HCT116 (cell line): ENCODE data around the gene KRTAP10-10. TPM values are rescaled to one million over a fixed set of nuclear protein-coding genes. Genes with fewer than 3 reads are reported as not detected.

Experiments
- ATAC-seq: fragments of 200-7000 bp; cut with Tn5 transposase; 2 replicates; pipeline ENCODE4 v1.9.1; 2020; ENCODE audit warnings: mild to moderate bottlenecking, moderate library complexity
- BruUV-seq: library from RNA; stranded (reverse); fragments of 400-500 nt; replicated peaks from 2 replicates; lab custom pipeline; 2021; lab: Mats Ljungman, UMichigan
- CTCF ChIA-PET: fragments of 300-600 bp; sonication (Branson Sonifier 250); formaldehyde crosslinking; loops from one replicate; lab custom pipeline; 2021; ENCODE audit warnings: antibody characterized with exemption; lab: Charles Lee
- POLR2A ChIA-PET: fragments of 300-600, 350-600 bp; sonication (Branson Sonifier 250); formaldehyde crosslinking; loops from one replicate; lab custom pipeline; 2021; ENCODE audit warnings: antibody characterized with exemption; lab: Charles Lee
- RAD21 ChIA-PET, 2 experiments: fragments of 300-600 bp; sonication (Branson Sonifier 250); formaldehyde crosslinking; loops; one replicate each; lab custom pipeline; 2023; ENCODE audit warnings: low total read pairs in 2 of 2; ENCODE audit not compliant: uncharacterized antibody in 2 of 2, unreplicated experiment in 2 of 2, low non-redundant PET in 1 of 2; lab: Charles Lee
- DNase-seq: peaks from one replicate; pipeline ENCODE4 v3.0.0-alpha.2; 2010; ENCODE audit warnings: low read depth, low spot score
- H2AFZ ChIP-seq: fragments of 200-600 bp; shearing (Covaris generic), sonication (generic); 2 replicates; pipeline ENCODE4 v1.6.1; 2017; ENCODE audit warnings: low read depth, mixed run types, mixed read lengths, antibody characterized with exemption, low read length; ENCODE audit not compliant: poor library complexity, severe bottlenecking
- H3K27ac ChIP-seq: 2 replicates; pipeline ENCODE4 v1.5.1; 2012; ENCODE audit warnings: low read depth, low read length
- H3K27me3 ChIP-seq: fragments of 200-600 bp; sonication (generic); 2 replicates; pipeline ENCODE4 v1.6.1; 2016; ENCODE audit warnings: mixed run types, low read length, mixed read lengths; ENCODE audit not compliant: insufficient read depth
- H3K36me3 ChIP-seq, 2 experiments: fragments of 200-500 bp in 1 of 2; fragments of 200-600 bp in 1 of 2; sonication (Bioruptor generic) in 1 of 2; sonication (generic) in 1 of 2; 2 replicates each; pipeline versions ENCODE4 v1.5.1 to v1.6.1; 2014 to 2016; ENCODE audit warnings: low read length in 2 of 2, inconsistent platforms in 1 of 2, mixed read lengths in 1 of 2, mixed run types in 1 of 2; ENCODE audit not compliant: insufficient read depth in 2 of 2, control insufficient read depth in 1 of 2
- H3K4me1 ChIP-seq, 2 experiments: fragments of 200-600 bp in 1 of 2; sonication (generic) in 1 of 2; 2 replicates each; pipeline versions ENCODE4 v1.5.1 to v1.6.1; 2012 to 2017; ENCODE audit warnings: low read length in 2 of 2, inconsistent platforms in 1 of 2, mild to moderate bottlenecking in 1 of 2, mixed read lengths in 1 of 2, mixed run types in 1 of 2, moderate library complexity in 1 of 2; ENCODE audit not compliant: insufficient read depth in 2 of 2, control insufficient read depth in 1 of 2
- H3K4me2 ChIP-seq: fragments of 200-600 bp; sonication (generic); 2 replicates; pipeline ENCODE4 v1.6.1; 2017; ENCODE audit warnings: mixed run types, low read length, mixed read lengths
- H3K4me3 ChIP-seq, 2 experiments: fragments of 200-600 bp in 1 of 2; sonication (generic) in 1 of 2; replicated peaks in 1 of 2; 2 replicates each; pipeline ENCODE4 v1.5.1; 2011 to 2016; ENCODE audit warnings: low read length in 2 of 2, control low read depth in 1 of 2, low read depth in 1 of 2, mild to moderate bottlenecking in 1 of 2, mixed read lengths in 1 of 2, mixed run types in 1 of 2
- H3K79me2 ChIP-seq: fragments of 200-600 bp; sonication (generic); 2 replicates; pipeline ENCODE4 v1.6.1; 2017; ENCODE audit warnings: mild to moderate bottlenecking, mixed run types, low read length, moderate library complexity, mixed read lengths; ENCODE audit not compliant: insufficient read depth
- H3K9ac ChIP-seq: fragments of 200-600 bp; sonication (generic); 2 replicates; pipeline ENCODE4 v1.6.1; 2016; ENCODE audit warnings: low read length, mixed read lengths
- H3K9me2 ChIP-seq: fragments of 200-600 bp; sonication (generic), shearing (Covaris generic); 2 replicates; pipeline ENCODE4 v1.6.1; 2017; ENCODE audit warnings: mixed run types, mild to moderate bottlenecking, moderate library complexity; ENCODE audit not compliant: insufficient read depth
- H3K9me3 ChIP-seq, 2 experiments: fragments of 200-500 bp in 1 of 2; fragments of 200-600 bp in 1 of 2; sonication (Bioruptor generic) in 1 of 2; sonication (generic) in 1 of 2; 2 replicates each; pipeline ENCODE4 v1.6.1; 2014 to 2017; ENCODE audit warnings: low read length in 2 of 2, mixed read lengths in 2 of 2, inconsistent platforms in 1 of 2, low read depth in 1 of 2, mild to moderate bottlenecking in 1 of 2, mixed run types in 1 of 2, moderate library complexity in 1 of 2; ENCODE audit not compliant: control insufficient read depth in 1 of 2, insufficient read depth in 1 of 2
- H4K20me1 ChIP-seq: fragments of 200-600 bp; sonication (generic), shearing (Covaris generic); 2 replicates; pipeline ENCODE4 v1.6.1; 2017; ENCODE audit warnings: mixed run types, mild to moderate bottlenecking, moderate library complexity; ENCODE audit not compliant: insufficient read depth
- ATF3 ChIP-seq: IDR thresholded peaks from 2 replicates; pipeline ENCODE4 v1.6.1; 2012
- CEBPB ChIP-seq: IDR thresholded peaks from 2 replicates; pipeline ENCODE4 v1.6.1; 2012; ENCODE audit warnings: low read depth
- CTCF ChIP-seq, 3 experiments: fragments of 200-600 bp in 1 of 3; sonication (generic) in 1 of 3; IDR thresholded peaks in 2 of 3; conservative IDR thresholded peaks in 1 of 3; 2 replicates each; pipeline ENCODE4 v1.5.1; 2012 to 2017; ENCODE audit warnings: low read depth in 2 of 3, low read length in 2 of 3, antibody characterized with exemption in 1 of 3, borderline replicate concordance in 1 of 3, control low read depth in 1 of 3, mild to moderate bottlenecking in 1 of 3, mixed read lengths in 1 of 3, mixed run types in 1 of 3, moderate library complexity in 1 of 3; ENCODE audit not compliant: insufficient read depth in 1 of 3
- ELF1 ChIP-seq: IDR thresholded peaks from 2 replicates; pipeline ENCODE4 v1.6.1; 2012; ENCODE audit warnings: low read depth, borderline replicate concordance
- EZH2phosphoT487 ChIP-seq: fragments of 200-600 bp; IDR thresholded peaks from 2 replicates; pipeline ENCODE4 v1.6.1; 2018; ENCODE audit warnings: antibody characterized with exemption, borderline replicate concordance
- JUND ChIP-seq: IDR thresholded peaks from 2 replicates; pipeline ENCODE4 v1.6.1; 2012
- MAX ChIP-seq: IDR thresholded peaks from 2 replicates; pipeline ENCODE4 v1.6.1; 2012
- POLR2A ChIP-seq: IDR thresholded peaks from 2 replicates; pipeline ENCODE4 v1.7.0; 2011; ENCODE audit warnings: borderline replicate concordance; ENCODE audit not compliant: insufficient read depth, insufficient read length; ENCODE audit errors: extremely low read depth
- POLR2AphosphoS5 ChIP-seq: IDR thresholded peaks from 2 replicates; pipeline ENCODE4 v1.6.1; 2011; ENCODE audit warnings: mild to moderate bottlenecking, low read depth, low read length, moderate library complexity
- RAD21 ChIP-seq: IDR thresholded peaks from 2 replicates; pipeline ENCODE4 v1.6.1; 2012; ENCODE audit warnings: low read depth, mild to moderate bottlenecking
- REST ChIP-seq: IDR thresholded peaks from 2 replicates; pipeline ENCODE4 v1.6.1; 2012; ENCODE audit warnings: low read depth
- SIN3A ChIP-seq: IDR thresholded peaks from 2 replicates; pipeline ENCODE4 v1.6.1; 2012; ENCODE audit warnings: low read depth
- SP1 ChIP-seq: IDR thresholded peaks from 2 replicates; pipeline ENCODE4 v1.6.1; 2012; ENCODE audit warnings: low read depth
- SRF ChIP-seq: IDR thresholded peaks from 2 replicates; pipeline ENCODE4 v1.6.1; 2012; ENCODE audit warnings: low read depth
- TCF7L2 ChIP-seq: IDR thresholded peaks from 2 replicates; pipeline ENCODE4 v1.7.0; 2011; ENCODE audit warnings: borderline replicate concordance, inconsistent platforms; ENCODE audit not compliant: insufficient read depth, insufficient read length; ENCODE audit errors: extremely low read depth
- YY1 ChIP-seq: IDR thresholded peaks from 2 replicates; pipeline ENCODE4 v1.6.1; 2011; ENCODE audit warnings: low read length, low read depth, moderate library complexity, mild to moderate bottlenecking; ENCODE audit not compliant: insufficient replicate concordance; ENCODE audit errors: extremely low read depth
- ZBTB33 ChIP-seq: IDR thresholded peaks from 2 replicates; pipeline ENCODE4 v1.6.1; 2011; ENCODE audit warnings: mild to moderate bottlenecking, low read length, moderate library complexity; ENCODE audit not compliant: insufficient replicate concordance; ENCODE audit errors: extremely low read depth
- ZFX ChIP-seq: fragments of 450-650 bp; IDR thresholded peaks from 2 replicates; pipeline ENCODE4 v1.6.1; 2017
- intact Hi-C: fragments of 100-400 bp; cut with micrococcal nuclease; formaldehyde crosslinking; loops from 2 replicates; pipeline ENCODE4 v1.10.0; 2022
- total RNA-seq: library from RNA; stranded (reverse); gene quantifications from one replicate; pipeline ENCODE4 v1.2.1, GENCODE V29; 2021; ENCODE audit not compliant: unreplicated experiment

KRTAP10-10 gene
- total RNA-seq, 1 experiment from 2014 or later: not detected

- no peak for TF ChIP-seq RAD21
Observed at GRCh38 chr21:44643741-44644310, 6.7 kb downstream of the KRTAP10-10 start (continued).

GRCh38 chr21:44644878-44645277, 7.7 kb downstream of the KRTAP10-10 start:
- Histone ChIP-seq H3K27me3 (peaks cover 6% of the 10 kb centered on the region; the same call in 1 of the 2 replicates), H3K9ac (no peak overlapping the region), H3K9me2 (no peaks in the 10 kb centered on the region), H3K79me2 (no peaks in the 10 kb centered on the region), H3K4me2 (no peak overlapping the region), H4K20me1 (no peaks in the 10 kb centered on the region), H2AFZ (no peak overlapping the region), H3K36me3 (no peaks in the 10 kb centered on the region), H3K4me1 (no peaks in the 10 kb centered on the region), H3K4me3 (no peak overlapping the region), H3K9me3 (peaks cover 6 to 17% of the 10 kb centered on the region in 2 experiments; a peak in 2 of 4 replicates), H3K27ac (no peak overlapping the region)
- ChIA-PET POLR2A (no interaction called here), CTCF (no interaction called here), RAD21 (no interaction called here)
- intact Hi-C loops: no loop called here
- ATAC-seq (no peak), DNase-seq (no peak)
- no TSS peak for BruUV-seq
- TF ChIP-seq SIN3A: no peak
- TF ChIP-seq TCF7L2: no peak
- no peak for TF ChIP-seq ATF3
- no peak for TF ChIP-seq YY1
- no peak for TF ChIP-seq ELF1
- no peak for TF ChIP-seq SRF
- no peak for TF ChIP-seq MAX
- no peak for TF ChIP-seq JUND
- TF ChIP-seq ZFX: no peak
- no peak for TF ChIP-seq EZH2phosphoT487
- TF ChIP-seq RAD21: no peak
- TF ChIP-seq SP1: no peak
- no peak for TF ChIP-seq CEBPB
- TF ChIP-seq POLR2AphosphoS5: no peak
- no peak for TF ChIP-seq REST
- no peak for TF ChIP-seq CTCF (IDR thresholded peaks at IDR 0.05 in 2 of 3, conservative IDR thresholded peaks at IDR 0.05 in 1 of 3; ENCODE audit: borderline replicate concordance in 1 of 3, insufficient read depth in 1 of 3, low read depth in 2 of 3, low read length in 2 of 3)
- TF ChIP-seq POLR2A: no peak
- TF ChIP-seq ZBTB33: no peak
